SKM-1 (cell line): ENCODE data around the gene NAA15.
"Not testable (repeated sequence)": the region's sequence is repeated elsewhere in the genome, so short reads cannot be mapped to it uniquely, and the experiment has no call there.

Experiments used
- DNase-seq: peaks from one replicate; lab custom pipeline; 2025; ENCODE audit not compliant: unreplicated experiment; lab: John Stamatoyannopoulos, UW

NAA15 gene

GRCh38 chr4:139443661-139444060 lies 142.4 kb downstream of the NAA15 start:
- DNase-seq = no peak

GRCh38 chr4:139444881-139445280 lies 143.6 kb downstream of the NAA15 start:
- not testable (repeated sequence) for DNase-seq

GRCh38 chr4:139447078-139447477 lies 145.8 kb downstream of the NAA15 start:
- DNase-seq = not testable (repeated sequence)

GRCh38 chr4:139450586-139450985 lies 149.3 kb downstream of the NAA15 start:
- no peak for DNase-seq

GRCh38 chr4:139451997-139452396 lies 150.7 kb downstream of the NAA15 start:
- no peak for DNase-seq

GRCh38 chr4:139453041-139453370 lies 151.7 kb downstream of the NAA15 start:
- DNase-seq = peak; percentile 54

GRCh38 chr4:139453371-139454110 lies 152.2 kb downstream of the NAA15 start:
- DNase-seq = peak; percentile 93

GRCh38 chr4:139454111-139455045 lies 153.1 kb downstream of the NAA15 start, which contains the start of gene RAB33B:
Gene RAB33B (plus strand): TSS chr4:139454121. CDS start chr4:139454196, 75 bp downstream.
- DNase-seq = peak; percentile 84

GRCh38 chr4:139455126-139455538 lies 153.8 kb downstream of the NAA15 start:
- DNase-seq = no peak

- DNase-seq = no peak
These were observed 156.0 kb downstream of the NAA15 start for GRCh38 chr4:139457318-139457717.

GRCh38 chr4:139458543-139458942 lies 157.2 kb downstream of the NAA15 start:
- DNase-seq = no peak

GRCh38 chr4:139458999-139459398 lies 157.7 kb downstream of the NAA15 start:
- DNase-seq = no peak

GRCh38 chr4:139460565-139460964 lies 159.3 kb downstream of the NAA15 start:
- no peak for DNase-seq

GRCh38 chr4:139461022-139461628 lies 159.8 kb downstream of the NAA15 start:
- DNase-seq = no peak

- not testable (repeated sequence) for DNase-seq
These were observed 163.2 kb downstream of the NAA15 start for GRCh38 chr4:139464512-139464911.

- no peak for DNase-seq
These were observed 164.6 kb downstream of the NAA15 start for GRCh38 chr4:139465922-139466321.

GRCh38 chr4:139468756-139469155 lies 167.5 kb downstream of the NAA15 start:
- DNase-seq = not testable (repeated sequence)

- no peak for DNase-seq
These were observed 167.9 kb downstream of the NAA15 start for GRCh38 chr4:139469216-139469615.
